Ovary (tissue), 9 donors: ENCODE measurements around the gene NSF. TPM values are rescaled to one million over a fixed set of nuclear protein-coding genes. Genes with fewer than 3 reads are reported as not detected.
"Not testable (repeated sequence)": the region's sequence is repeated elsewhere in the genome, so short reads cannot be mapped to it uniquely, and the experiment has no call there.

Experiments
- DNase-seq, 5 donors: peaks; one replicate each; pipeline ENCODE4 v3.0.0-alpha.2; 2019 to 2020
- H3K27ac ChIP-seq, 2 donors: fragments of 200-600 bp; one replicate each; pipeline versions ENCODE4 v1.5.1 to v1.8.0; 2019 to 2022
- H3K27me3 ChIP-seq: fragments of 200-600 bp; one replicate; pipeline ENCODE4 v1.8.0; 2022
- H3K36me3 ChIP-seq: fragments of 200-600 bp; sonication (generic); one replicate; pipeline ENCODE4 v1.5.1; 2019
- H3K4me1 ChIP-seq: one replicate; pipeline ENCODE4 v1.8.1; 2013; ENCODE audit warnings: mild to moderate bottlenecking, moderate library complexity; ENCODE audit not compliant: insufficient read depth
- H3K4me3 ChIP-seq: fragments of 200-600 bp; sonication (generic); one replicate; pipeline ENCODE4 v1.5.1; 2017
- H3K9me3 ChIP-seq, 2 donors: fragments of 200-600 bp in 1 of 2; sonication (generic) in 1 of 2; one replicate each; pipeline versions ENCODE4 v1.5.1 to v1.8.1; 2013 to 2019; ENCODE audit warnings: mild to moderate bottlenecking in 1 of 2, moderate library complexity in 1 of 2
- CTCF ChIP-seq, 3 donors: fragments of 450-650 bp in 2 of 3; fragments of 200-600 bp in 1 of 3; IDR thresholded peaks; one replicate each; pipeline versions ENCODE4 v1.5.1 to v1.8.0; 2016 to 2022; ENCODE audit warnings: antibody characterized with exemption in 3 of 3, mild to moderate bottlenecking in 1 of 3
- EP300 ChIP-seq: sonication (generic); formaldehyde crosslinking; IDR thresholded peaks from one replicate; pipeline ENCODE4 v1.6.1; 2017; ENCODE audit warnings: antibody characterized with exemption
- POLR2A ChIP-seq: fragments of 450-650 bp; IDR thresholded peaks from one replicate; pipeline ENCODE4 v1.6.1; 2017; ENCODE audit warnings: antibody characterized with exemption, mild to moderate bottlenecking, moderate library complexity
- WGBS, 3 donors: extraction: QIAGEN DNeasy Blood & Tissue Kit in 1 of 3; methylation state at CpG; one replicate each; pipeline versions ENCODE4 v1.1.5 to v1.1.7; 2013 to 2017; 5-methylcytosine and 5-hydroxymethylcytosine counted together
- intact Hi-C, 4 donors: fragments of 100-400 bp; cut with DNase I; formaldehyde crosslinking; loops; one replicate each; pipeline versions ENCODE4 v1.11.0 to v1.15.1; 2022 to 2023
- polyA plus RNA-seq, 2 donors: library from polyadenylated mRNA; stranded (reverse); fragments of 200-250 nt in 1 of 2; fragments of 350-450 nt in 1 of 2; fragmentation: Illumina TruSeq in 1 of 2; extraction: RNeasy Lipid Tissue Mini Kit (QIAGEN cat#74804) in 1 of 2; gene quantifications; one replicate each; pipeline ENCODE4 v1.2.3, GENCODE V29; 2013 to 2014
- total RNA-seq, 7 donors: library from RNA; depleted of rRNA in 2 of 7; stranded (reverse); fragments of >200 nt in 2 of 7; fragmentation: NEBNext Ultra II Directional in 3 of 7; extraction: Animal tissue kit (Norgen Biotek cat#: 25700) in 3 of 7; gene quantifications; one replicate each; pipeline versions ENCODE4 v1.1.0 to v1.2.4, GENCODE V29; 2016 to 2023
- donor health status: DM: no; HTN: no; CAD: no; lungs with moderate emphysema.
- donor health status: DM: no; HTN: no; CAD: no.
- donor health status: Bipolar disorder and iron deficiency.
- donor health status: DM: yes; HTN: yes; CAD: no.
- donor health status: DM: no; HTN: no; CAD: no.
- donor health status: DM: yes; HTN: yes; CAD: no.

NSF gene
- total and polyA plus RNA-seq, 9 donors, result 6.6 to 33.3 (median 19.6) TPM

GRCh38 chr17:46792071-46792470, 201.6 kb downstream of the NSF start:
- Histone ChIP-seq H3K36me3 (no peaks in the 10 kb centered on the region), H3K4me3 (no peak overlapping the region), H3K27ac (no peak overlapping the region), H3K9me3 (no peaks in the 10 kb centered on the region), H3K27me3 (no peaks in the 10 kb centered on the region), H3K4me1 (no peaks in the 10 kb centered on the region)
- intact Hi-C loops, result no loop called here
- TF ChIP-seq EP300, result no peak
- TF ChIP-seq POLR2A, result no peak
- no peak for TF ChIP-seq CTCF (IDR thresholded peaks at IDR 0.05)
- WGBS, 3 donors, result 74 to 81% (median 79%) methylated on average over 4 of the region's 4 CpGs
- DNase-seq, result no peak

GRCh38 chr17:46793023-46793422, 202.6 kb downstream of the NSF start:
- DNase-seq, H3K9me3 ChIP-seq, H3K27me3 ChIP-seq, H3K36me3 ChIP-seq, H3K4me3 ChIP-seq, H3K27ac ChIP-seq, H3K4me1 ChIP-seq, intact Hi-C loops: not testable (repeated sequence)
- 91 to 93% (median 92%) methylated on average over 6 of the region's 6 CpGs for WGBS, 3 donors

GRCh38 chr17:46793541-46793940, 203.1 kb downstream of the NSF start:
- 47 to 61% (median 52%) methylated on average over 5 of the region's 5 CpGs for WGBS, 3 donors
- no peaks in the 10 kb centered on the region for H3K36me3 ChIP-seq
- TF ChIP-seq POLR2A (no peak), CTCF (IDR thresholded peaks at IDR 0.05) (no peak), EP300 (no peak)

GRCh38 chr17:46794318-46794717, 203.8 kb downstream of the NSF start:
- no peaks in the 10 kb centered on the region for H3K9me3 ChIP-seq
- intact Hi-C loops, result no loop called here
- H3K4me1 ChIP-seq, result no peaks in the 10 kb centered on the region
- H3K27ac ChIP-seq, result no peak overlapping the region
- no peak for DNase-seq
- no peak overlapping the region for H3K4me3 ChIP-seq
- WGBS, 3 donors, result 66 to 69% (median 69%) methylated on average over 5 of the region's 5 CpGs
- no peak for TF ChIP-seq POLR2A
- H3K36me3 ChIP-seq, result no peaks in the 10 kb centered on the region
- no peaks in the 10 kb centered on the region for H3K27me3 ChIP-seq

More at GRCh38 chr17:46793541-46793940, 203.1 kb downstream of the NSF start:
- H3K27ac ChIP-seq, result no peak overlapping the region
- intact Hi-C loops, result no loop called here
- H3K4me1 ChIP-seq, result no peaks in the 10 kb centered on the region
- H3K4me3 ChIP-seq, result no peak overlapping the region
- H3K27me3 ChIP-seq, result no peaks in the 10 kb centered on the region
- DNase-seq, result no peak
- H3K9me3 ChIP-seq, result no peaks in the 10 kb centered on the region

- no peaks in the 10 kb centered on the region for H3K9me3 ChIP-seq
- H3K4me1 ChIP-seq, result no peaks in the 10 kb centered on the region
- intact Hi-C loops, result no loop called here
- no peak for DNase-seq
- H3K27ac ChIP-seq, result no peak overlapping the region
- WGBS, 3 donors, result 64 to 67% (median 66%) methylated on average over 14 to 15 of the region's 15 CpGs
- H3K36me3 ChIP-seq, result no peaks in the 10 kb centered on the region
- no peaks in the 10 kb centered on the region for H3K27me3 ChIP-seq
- no peak overlapping the region for H3K4me3 ChIP-seq
- TF ChIP-seq CTCF (IDR thresholded peaks at IDR 0.05) (no peak), POLR2A (no peak), EP300 (no peak)
These were observed 205.0 kb downstream of the NSF start for GRCh38 chr17:46795379-46795952.
